Measurements from ENCODE around the gene PTPN2. TPM values are rescaled to one million over a fixed set of nuclear protein-coding genes. Genes with fewer than 3 reads are reported as not detected.
"Not testable (repeated sequence)": the region's sequence is repeated elsewhere in the genome, so short reads cannot be mapped to it uniquely, and the experiment has no call there.

The PTPN2 gene
- total RNA-seq, 2 donors from 2014 or later: 47.3 to 48.5 TPM

- no peak overlapping the region for H3K9ac ChIP-seq (ENCODE audit: extremely low read depth, low read length, poor library complexity, severe bottlenecking)
- TF ChIP-seq, protein P1, sequence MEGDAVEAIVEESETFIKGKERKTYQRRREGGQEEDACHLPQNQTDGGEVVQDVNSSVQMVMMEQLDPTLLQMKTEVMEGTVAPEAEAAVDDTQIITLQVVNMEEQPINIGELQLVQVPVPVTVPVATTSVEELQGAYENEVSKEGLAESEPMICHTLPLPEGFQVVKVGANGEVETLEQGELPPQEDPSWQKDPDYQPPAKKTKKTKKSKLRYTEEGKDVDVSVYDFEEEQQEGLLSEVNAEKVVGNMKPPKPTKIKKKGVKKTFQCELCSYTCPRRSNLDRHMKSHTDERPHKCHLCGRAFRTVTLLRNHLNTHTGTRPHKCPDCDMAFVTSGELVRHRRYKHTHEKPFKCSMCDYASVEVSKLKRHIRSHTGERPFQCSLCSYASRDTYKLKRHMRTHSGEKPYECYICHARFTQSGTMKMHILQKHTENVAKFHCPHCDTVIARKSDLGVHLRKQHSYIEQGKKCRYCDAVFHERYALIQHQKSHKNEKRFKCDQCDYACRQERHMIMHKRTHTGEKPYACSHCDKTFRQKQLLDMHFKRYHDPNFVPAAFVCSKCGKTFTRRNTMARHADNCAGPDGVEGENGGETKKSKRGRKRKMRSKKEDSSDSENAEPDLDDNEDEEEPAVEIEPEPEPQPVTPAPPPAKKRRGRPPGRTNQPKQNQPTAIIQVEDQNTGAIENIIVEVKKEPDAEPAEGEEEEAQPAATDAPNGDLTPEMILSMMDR (conservative IDR thresholded peaks at IDR 0.05): no peak
- 89 to 98% methylated on average over 6 to 11 of the region's 11 CpGs for WGBS, 2 experiments (ENCODE audit: insufficient coverage in 1 of 2, insufficient read length in 1 of 2)
- no peak overlapping the region for H3K4me3 Mint-ChIP-seq
- H3K4me3 ChIP-seq (ENCODE audit: low read length): no peak overlapping the region
- no peak overlapping the region for H3K27ac ChIP-seq (ENCODE audit: low read depth, low read length)
- H3K36me3 Mint-ChIP-seq (ENCODE audit: low read depth): no peaks in the 10 kb centered on the region
- DNase-seq: no peak
- H3K4me1 ChIP-seq (ENCODE audit: control insufficient read depth, insufficient read depth, low read length): peaks cover 9% of the 10 kb centered on the region
- no peaks in the 10 kb centered on the region for H3K27me3 ChIP-seq (ENCODE audit: control insufficient read depth, insufficient read depth, low read length, poor library complexity, severe bottlenecking)
- H3K4me1 Mint-ChIP-seq: peaks cover 12% of the 10 kb centered on the region
- H3K9me3 Mint-ChIP-seq: no peaks in the 10 kb centered on the region
- no peak overlapping the region for H3K27ac Mint-ChIP-seq
- no peaks in the 10 kb centered on the region for H3K9me3 ChIP-seq (ENCODE audit: control insufficient read depth, low read length)
- no peaks in the 10 kb centered on the region for H3K36me3 ChIP-seq (ENCODE audit: control insufficient read depth, insufficient read depth, low read length)
- H3K27me3 Mint-ChIP-seq (ENCODE audit: insufficient read depth): no peaks in the 10 kb centered on the region
Measured at GRCh38 chr18:12765586-12765985, 118.5 kb downstream of the PTPN2 start.

GRCh38 chr18:12765126-12765525 lies 118.9 kb downstream of the PTPN2 start:
- peaks cover 2% of the 10 kb centered on the region for H3K9me3 ChIP-seq (ENCODE audit: control insufficient read depth, low read length)
- peaks cover 12% of the 10 kb centered on the region for H3K4me1 Mint-ChIP-seq
- DNase-seq: no peak
- H3K27ac Mint-ChIP-seq: no peak overlapping the region
- TF ChIP-seq, protein P1 (conservative IDR thresholded peaks at IDR 0.05): no peak
- H3K27me3 ChIP-seq (ENCODE audit: control insufficient read depth, insufficient read depth, low read length, poor library complexity, severe bottlenecking): no peaks in the 10 kb centered on the region
- no peaks in the 10 kb centered on the region for H3K36me3 Mint-ChIP-seq (ENCODE audit: low read depth)
- 78 to 80% methylated on average over 8 of the region's 8 CpGs for WGBS, 2 experiments (ENCODE audit: insufficient coverage in 1 of 2, insufficient read length in 1 of 2)
- no peak overlapping the region for H3K27ac ChIP-seq (ENCODE audit: low read depth, low read length)
- H3K4me3 ChIP-seq (ENCODE audit: low read length): no peak overlapping the region
- H3K4me3 Mint-ChIP-seq: no peak overlapping the region
- H3K27me3 Mint-ChIP-seq (ENCODE audit: insufficient read depth): no peaks in the 10 kb centered on the region
- no peaks in the 10 kb centered on the region for H3K9me3 Mint-ChIP-seq
- peaks cover 9% of the 10 kb centered on the region for H3K4me1 ChIP-seq (ENCODE audit: control insufficient read depth, insufficient read depth, low read length)
- no peak overlapping the region for H3K9ac ChIP-seq (ENCODE audit: extremely low read depth, low read length, poor library complexity, severe bottlenecking)
- no peaks in the 10 kb centered on the region for H3K36me3 ChIP-seq (ENCODE audit: control insufficient read depth, insufficient read depth, low read length)

- not testable (repeated sequence) for H3K4me3 Mint-ChIP-seq; H3K4me1 Mint-ChIP-seq; H3K4me1 ChIP-seq (ENCODE audit: control insufficient read depth, insufficient read depth, low read length); DNase-seq; H3K9ac ChIP-seq (ENCODE audit: extremely low read depth, low read length, poor library complexity, severe bottlenecking); H3K27ac ChIP-seq (ENCODE audit: low read depth, low read length); H3K4me3 ChIP-seq (ENCODE audit: low read length); H3K27ac Mint-ChIP-seq; H3K27me3 ChIP-seq (ENCODE audit: control insufficient read depth, insufficient read depth, low read length, poor library complexity, severe bottlenecking); H3K36me3 Mint-ChIP-seq (ENCODE audit: low read depth); H3K9me3 ChIP-seq (ENCODE audit: control insufficient read depth, low read length); H3K27me3 Mint-ChIP-seq (ENCODE audit: insufficient read depth); H3K9me3 Mint-ChIP-seq; H3K36me3 ChIP-seq (ENCODE audit: control insufficient read depth, insufficient read depth, low read length)
- 85% methylated on average over 2 of the region's 3 CpGs; no CpG with 5 or more reads in 1 of the 2 experiments for WGBS, 2 experiments (ENCODE audit: insufficient coverage in 1 of 2, insufficient read length in 1 of 2)
Measured at GRCh38 chr18:12758566-12758965, 125.5 kb downstream of the PTPN2 start.

DNA sequence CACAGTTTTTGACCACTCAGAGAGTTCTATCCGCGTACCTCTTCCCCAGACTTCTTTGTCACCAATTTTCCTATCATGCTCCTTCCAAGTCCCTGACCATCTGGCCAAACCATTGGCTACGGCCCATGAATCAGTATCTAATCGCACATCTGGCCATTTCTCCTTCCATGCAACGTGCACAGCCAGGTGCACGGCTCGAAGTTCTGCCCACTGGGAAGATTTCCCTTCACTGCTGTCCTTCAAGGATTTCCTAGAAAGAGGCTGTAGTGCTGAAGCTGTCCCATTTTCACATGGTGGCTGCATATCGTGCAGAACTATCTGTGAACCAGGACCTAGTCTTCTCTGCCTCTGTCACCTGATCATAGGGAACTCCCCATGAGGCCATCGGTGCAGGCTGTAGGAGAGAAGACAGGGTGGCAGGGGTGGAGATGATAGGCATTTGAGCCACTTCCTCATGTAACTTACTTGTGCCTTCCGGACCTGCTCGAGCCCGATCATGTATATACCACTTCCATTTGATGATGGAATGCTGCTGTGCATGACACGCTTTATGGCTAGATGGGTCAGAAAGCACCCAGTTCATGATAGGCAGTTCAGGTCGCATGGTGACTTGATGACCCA lies 127.3 kb downstream of the PTPN2 start:
- H3K9me3 ChIP-seq (ENCODE audit: control insufficient read depth, low read length); H3K9me3 Mint-ChIP-seq; H3K27ac ChIP-seq (ENCODE audit: low read depth, low read length); H3K36me3 ChIP-seq (ENCODE audit: control insufficient read depth, insufficient read depth, low read length); H3K4me3 Mint-ChIP-seq; H3K4me1 ChIP-seq (ENCODE audit: control insufficient read depth, insufficient read depth, low read length); H3K27me3 ChIP-seq (ENCODE audit: control insufficient read depth, insufficient read depth, low read length, poor library complexity, severe bottlenecking); H3K9ac ChIP-seq (ENCODE audit: extremely low read depth, low read length, poor library complexity, severe bottlenecking); DNase-seq; H3K36me3 Mint-ChIP-seq (ENCODE audit: low read depth); H3K27me3 Mint-ChIP-seq (ENCODE audit: insufficient read depth); H3K27ac Mint-ChIP-seq; H3K4me3 ChIP-seq (ENCODE audit: low read length); H3K4me1 Mint-ChIP-seq: not testable (repeated sequence)
- 94 to 99% methylated on average over 13 to 14 of the region's 14 CpGs for WGBS, 2 experiments (ENCODE audit: insufficient coverage in 1 of 2, insufficient read length in 1 of 2)

- H3K4me1 Mint-ChIP-seq; H3K4me3 Mint-ChIP-seq; H3K9me3 Mint-ChIP-seq; H3K27me3 ChIP-seq (ENCODE audit: control insufficient read depth, insufficient read depth, low read length, poor library complexity, severe bottlenecking); H3K9ac ChIP-seq (ENCODE audit: extremely low read depth, low read length, poor library complexity, severe bottlenecking); H3K9me3 ChIP-seq (ENCODE audit: control insufficient read depth, low read length); H3K36me3 ChIP-seq (ENCODE audit: control insufficient read depth, insufficient read depth, low read length); H3K27ac ChIP-seq (ENCODE audit: low read depth, low read length); H3K36me3 Mint-ChIP-seq (ENCODE audit: low read depth); H3K4me3 ChIP-seq (ENCODE audit: low read length); DNase-seq; H3K27ac Mint-ChIP-seq; H3K27me3 Mint-ChIP-seq (ENCODE audit: insufficient read depth); H3K4me1 ChIP-seq (ENCODE audit: control insufficient read depth, insufficient read depth, low read length): not testable (repeated sequence)
- WGBS, 2 experiments (ENCODE audit: insufficient coverage in 1 of 2, insufficient read length in 1 of 2): 91 to 96% methylated on average over 5 to 6 of the region's 6 CpGs
Measured at GRCh38 chr18:12755606-12756005, 128.4 kb downstream of the PTPN2 start.
